Neural cell (in vitro differentiated cells): ENCODE measurements around the gene TLCD3A.

Source experiments
- CTCF ChIP-seq: fragments of 450-650 bp; IDR thresholded peaks from 2 replicates; pipeline ENCODE4 v1.5.1; 2014; ENCODE audit warnings: antibody characterized with exemption, mild to moderate bottlenecking, moderate library complexity; ENCODE audit not compliant: poor library complexity, severe bottlenecking
- POLR2AphosphoS5 ChIP-seq: IDR thresholded peaks from 2 replicates; pipeline ENCODE4 v1.6.1; 2012
- REST ChIP-seq: IDR thresholded peaks from 2 replicates; pipeline ENCODE4 v1.6.1; 2012; ENCODE audit warnings: borderline replicate concordance

DNA sequence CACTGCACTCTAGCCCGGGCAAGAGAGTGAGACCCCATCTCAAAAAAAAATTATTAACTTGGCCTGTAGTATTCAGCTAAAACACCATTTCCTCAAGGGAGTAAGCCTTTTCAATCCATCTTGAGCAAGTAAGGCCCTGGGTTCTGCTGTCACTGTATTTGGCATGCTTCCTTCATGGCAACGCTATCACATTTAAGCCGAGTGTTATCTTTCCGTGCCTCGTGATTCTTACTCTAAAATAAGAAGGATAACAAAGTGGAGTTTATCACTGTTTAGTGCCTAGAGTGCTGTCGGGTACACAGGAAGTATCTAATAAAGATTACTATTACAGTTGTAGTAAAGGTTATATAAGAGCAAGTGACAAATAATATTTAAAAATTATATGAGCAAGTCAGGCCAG lies 26.5 kb upstream of the TLCD3A start:
- TF ChIP-seq REST (no peak), POLR2AphosphoS5 (no peak), CTCF (no peak)
